ENCODE measurements around the gene RTN4RL1. TPM values are rescaled to one million over a fixed set of nuclear protein-coding genes. Genes with fewer than 3 reads are reported as not detected.
A peak's percentile ranks its signal among the peaks of the same experiment; 100 is the strongest.

The RTN4RL1 gene
- total and polyA plus RNA-seq, 2 of the 13 experiments (the other 11 are each of a cell fraction or from before 2014, with no cell fraction given): 0.01 TPM; not detected in 1

- no peaks in the 10 kb centered on the region for H3K79me2 ChIP-seq (ENCODE audit: insufficient read depth, low read length)
- H3K9me3 ChIP-seq (ENCODE audit: low read length): no peaks in the 10 kb centered on the region
- no peak overlapping the region for H3K4me3 ChIP-seq (replicated peaks in 1 of 3; ENCODE audit: insufficient read depth in 1 of 3, low read depth in 2 of 3, low read length in 3 of 3)
- no peaks in the 10 kb centered on the region for H3K36me3 ChIP-seq (replicated peaks in 1 of 2; ENCODE audit: control insufficient read depth in 1 of 2, insufficient read depth in 2 of 2, low read length in 2 of 2)
- ATAC-seq (no peak), DNase-seq (ENCODE audit: low spot score) (no peak), FAIRE-seq (no peak)
- no peak overlapping the region for H3K27ac ChIP-seq (ENCODE audit: extremely low read length, insufficient read depth, low read length)
- ChIA-PET POLR2A (interaction anchor here (1.2 to 2.4 kb wide), 3 partner anchors 9 to 147 kb away, joined by 3 to 7 read pairs (median 5); no protein-coding TSS in a partner anchor), CTCF (ENCODE audit: low intra/inter-chr PET ratio, low total read pairs) (no interaction called here)
- no TSS peak for BruUV-seq (replicated peaks)
- H2AFZ ChIP-seq (ENCODE audit: low read length): no peak overlapping the region
- no peaks in the 10 kb centered on the region for H4K20me1 ChIP-seq (ENCODE audit: insufficient read depth, low read length)
- WGBS (ENCODE audit: low lambda C conversion rate): 6% methylated on average over 4 of the region's 6 CpGs
- H3K4me1 ChIP-seq (ENCODE audit: insufficient read depth, low read length): peaks cover 28% of the 10 kb centered on the region
- TF ChIP-seq MAFK (conservative IDR thresholded peaks at IDR 0.05 in 1 of 2, IDR thresholded peaks at IDR 0.05 in 1 of 2; ENCODE audit: low read length in 2 of 2) (peak in 1 of 2 experiments; percentile 29; a peak in 1 of 4 replicates), ZNF883 (CRISPR knock-in tag; IDR thresholded peaks at IDR 0.05; ENCODE audit: not compliant biosample characterization) (no peak), FOSL2 (CRISPR knock-in tag; IDR thresholded peaks at IDR 0.05) (peak; percentile 45; the same call in 1 of the 2 replicates), JUNB (CRISPR knock-in tag; IDR thresholded peaks at IDR 0.05; ENCODE audit: borderline replicate concordance) (no peak)
- H3K27me3 ChIP-seq (ENCODE audit: control insufficient read depth in 1 of 2, insufficient read depth in 2 of 2, low read length in 2 of 2): peaks cover 6 to 27% of the 10 kb centered on the region in 2 experiments; a peak in 4 of 5 replicates
- in situ Hi-C loops (cut with HindIII; ENCODE audit: extremely low pct_ligation_motif_present, low pct_unique_long_range_greater_than_20kb) (no loop called here), intact Hi-C loops (cut with micrococcal nuclease; ENCODE audit: unreplicated experiment) (loop anchor here (5.0 kb wide), 1 partner anchor 50 kb away; no protein-coding TSS in a partner anchor)
- H3K9ac ChIP-seq (ENCODE audit: insufficient read depth, low read depth, low read length): no peak overlapping the region
- no peak overlapping the region for H3K4me2 ChIP-seq (ENCODE audit: low read depth, low read length)
Observed at GRCh38 chr17:1957037-1957436, 68.1 kb downstream of the RTN4RL1 start.

GRCh38 chr17:1956134-1956533 is 69.0 kb downstream of the RTN4RL1 start:
- Histone ChIP-seq H3K27ac (ENCODE audit: extremely low read length, insufficient read depth, low read length) (no peak overlapping the region), H2AFZ (ENCODE audit: low read length) (no peak overlapping the region), H3K9me3 (ENCODE audit: low read length) (no peaks in the 10 kb centered on the region), H3K4me3 (replicated peaks in 1 of 3; ENCODE audit: insufficient read depth in 1 of 3, low read depth in 2 of 3, low read length in 3 of 3) (no peak overlapping the region), H3K9ac (ENCODE audit: insufficient read depth, low read depth, low read length) (no peak overlapping the region), H3K4me1 (ENCODE audit: insufficient read depth, low read length) (peaks cover 28% of the 10 kb centered on the region), H3K36me3 (replicated peaks in 1 of 2; ENCODE audit: control insufficient read depth in 1 of 2, insufficient read depth in 2 of 2, low read length in 2 of 2) (no peaks in the 10 kb centered on the region), H3K79me2 (ENCODE audit: insufficient read depth, low read length) (no peaks in the 10 kb centered on the region), H3K27me3 (ENCODE audit: control insufficient read depth in 1 of 2, insufficient read depth in 2 of 2, low read length in 2 of 2) (peaks cover 4 to 26% of the 10 kb centered on the region in 2 experiments; a peak in 4 of 5 replicates), H4K20me1 (ENCODE audit: insufficient read depth, low read length) (no peaks in the 10 kb centered on the region), H3K4me2 (ENCODE audit: low read depth, low read length) (no peak overlapping the region)
- in situ Hi-C loops (cut with HindIII; ENCODE audit: extremely low pct_ligation_motif_present, low pct_unique_long_range_greater_than_20kb) (no loop called here), intact Hi-C loops (cut with micrococcal nuclease; ENCODE audit: unreplicated experiment) (loop anchor here (5.0 kb wide), 1 partner anchor 49 kb away; no protein-coding TSS in a partner anchor)
- no TSS peak for BruUV-seq (replicated peaks)
- ChIA-PET POLR2A (interaction anchor here (0.7 to 1.9 kb wide), 2 partner anchors 8 to 23 kb away, joined by 3 to 5 read pairs; no protein-coding TSS in a partner anchor), CTCF (ENCODE audit: low intra/inter-chr PET ratio, low total read pairs) (no interaction called here)
- DNase-seq (ENCODE audit: low spot score): no peak
- TF ChIP-seq CBFB (CRISPR knock-in tag; IDR thresholded peaks at IDR 0.05) (no peak), TIGD3 (CRISPR knock-in tag; IDR thresholded peaks at IDR 0.05; ENCODE audit: borderline replicate concordance) (no peak), FOXP4 (CRISPR knock-in tag; IDR thresholded peaks at IDR 0.05) (no peak), ZNF136 (CRISPR knock-in tag; IDR thresholded peaks at IDR 0.05; ENCODE audit: low read depth) (no peak), THAP8 (CRISPR knock-in tag; IDR thresholded peaks at IDR 0.05; ENCODE audit: borderline replicate concordance) (no peak), ZNF138 (CRISPR knock-in tag; IDR thresholded peaks at IDR 0.05; ENCODE audit: low read depth) (no peak), REXO4 (CRISPR knock-in tag; IDR thresholded peaks at IDR 0.05; ENCODE audit: borderline replicate concordance) (no peak)
- 67% methylated on average over 13 of the region's 13 CpGs for WGBS (ENCODE audit: low lambda C conversion rate)
- FAIRE-seq: no peak
- ATAC-seq: no peak

Data from HepG2 (cell line).